ENCODE measurements around the gene METTL25B.

Gene METTL25B

DNA sequence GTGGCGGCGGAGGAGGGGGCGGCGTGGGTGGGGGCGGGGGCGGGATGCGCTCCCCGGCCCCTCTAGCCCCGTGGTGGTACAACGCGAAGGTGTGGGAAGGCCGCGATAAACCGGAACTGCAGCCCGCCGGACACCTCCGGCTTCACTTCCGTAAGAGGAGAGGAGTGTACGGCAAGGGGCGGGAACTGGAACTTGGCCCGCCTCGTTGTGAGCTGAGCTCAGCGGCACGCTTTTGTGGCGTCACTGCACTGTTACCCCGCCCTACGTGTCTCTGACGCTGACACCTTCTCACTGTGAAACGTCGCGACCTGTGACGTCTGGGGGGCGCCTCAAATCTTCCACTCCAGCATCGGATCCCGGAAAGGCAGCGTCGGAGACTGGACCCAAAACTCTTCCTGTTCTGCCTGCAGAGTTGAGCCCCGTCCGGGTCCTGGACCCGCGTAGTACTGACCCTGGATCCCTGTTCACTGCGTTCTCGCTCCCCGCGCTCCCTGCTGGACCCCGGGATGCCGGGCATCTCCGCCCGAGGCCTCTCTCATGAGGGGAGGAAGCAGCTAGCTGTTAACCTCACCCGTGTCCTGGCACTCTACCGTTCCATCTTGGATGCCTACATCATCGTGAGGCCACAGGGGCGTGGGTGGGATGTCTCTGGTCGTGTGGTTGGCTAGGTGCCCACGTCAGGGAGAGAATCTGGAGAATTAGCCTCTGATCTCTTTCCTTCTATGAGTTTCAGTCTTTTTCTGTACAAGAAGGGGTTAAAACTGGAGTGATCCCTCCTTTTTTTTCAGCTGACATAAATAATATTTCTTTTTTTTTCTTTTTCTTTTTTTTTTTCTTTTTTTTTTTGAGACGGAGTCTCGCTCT lies 562 bp downstream of the METTL25B start, which contains the start of gene ISG20L2:
TSS of gene ISG20L2 (minus strand) at position 168 of the 864 bp plus-strand sequence. CDS start 1,114 bp downstream, outside the sequence.
- DNase-seq: peak; percentile 98

DNA sequence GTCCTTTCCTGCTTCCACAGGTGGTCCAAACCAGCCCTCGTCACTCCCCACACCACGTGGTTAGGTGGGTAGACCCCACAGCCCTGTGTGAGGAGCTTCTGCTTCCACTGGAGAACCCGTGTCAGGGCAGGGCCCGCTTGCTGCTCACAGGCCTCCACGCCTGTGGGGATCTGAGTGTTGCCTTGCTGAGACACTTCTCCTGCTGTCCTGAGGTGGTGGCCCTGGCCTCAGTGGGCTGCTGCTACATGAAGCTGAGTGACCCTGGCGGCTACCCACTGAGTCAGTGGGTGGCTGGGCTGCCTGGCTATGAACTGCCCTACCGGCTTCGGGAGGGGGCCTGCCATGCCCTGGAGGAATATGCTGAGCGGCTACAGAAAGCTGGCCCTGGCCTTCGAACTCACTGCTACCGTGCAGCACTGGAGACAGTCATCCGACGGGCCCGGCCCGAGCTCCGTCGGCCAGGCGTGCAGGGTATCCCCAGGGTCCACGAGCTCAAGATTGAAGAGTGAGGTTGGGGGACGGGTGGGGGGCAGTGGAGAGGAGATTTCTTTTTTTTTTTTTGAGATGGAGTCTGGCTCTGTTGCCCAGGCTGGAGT lies 5.8 kb downstream of the METTL25B start:
- DNase-seq: no peak

DNA sequence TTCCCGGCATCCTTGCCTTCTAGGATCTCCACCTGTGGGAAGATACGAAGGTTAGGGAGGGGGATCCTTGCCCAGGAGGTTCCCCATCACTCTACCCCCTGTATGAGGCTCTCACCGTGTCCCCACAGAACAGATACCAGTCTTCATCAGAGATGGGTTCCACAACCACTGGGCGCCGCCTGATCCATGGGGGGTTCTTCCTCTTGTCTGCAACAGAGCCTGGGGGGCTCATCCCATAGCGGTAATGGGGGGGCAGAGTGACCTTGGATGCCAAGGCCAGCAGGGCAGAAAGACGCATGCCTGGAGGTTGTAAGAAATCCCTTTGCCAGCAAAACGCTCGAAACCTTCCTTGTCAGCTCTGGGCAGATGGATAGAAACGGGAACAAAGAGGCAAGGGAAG lies 10.1 kb downstream of the METTL25B start:
- DNase-seq: no peak

DNA sequence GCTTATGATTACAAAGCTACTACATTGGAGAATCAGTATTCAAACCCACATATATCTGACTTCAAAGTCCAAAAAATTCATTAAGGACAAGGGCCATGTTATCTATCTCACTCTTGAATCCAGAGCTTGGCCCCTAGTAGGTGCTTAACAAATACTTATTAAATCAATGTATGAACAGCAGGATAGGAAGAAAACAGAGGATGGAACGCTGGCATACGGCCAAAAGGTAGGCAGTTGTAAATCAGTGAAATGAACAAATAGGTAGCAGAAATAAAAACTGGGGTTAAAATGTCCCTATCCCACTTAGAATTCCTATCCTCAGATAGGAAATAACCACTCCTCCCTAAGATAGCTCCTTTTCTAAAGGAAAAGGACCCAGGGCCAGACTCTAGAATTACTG lies 10.6 kb downstream of the METTL25B start:
- no peak for DNase-seq

DNA sequence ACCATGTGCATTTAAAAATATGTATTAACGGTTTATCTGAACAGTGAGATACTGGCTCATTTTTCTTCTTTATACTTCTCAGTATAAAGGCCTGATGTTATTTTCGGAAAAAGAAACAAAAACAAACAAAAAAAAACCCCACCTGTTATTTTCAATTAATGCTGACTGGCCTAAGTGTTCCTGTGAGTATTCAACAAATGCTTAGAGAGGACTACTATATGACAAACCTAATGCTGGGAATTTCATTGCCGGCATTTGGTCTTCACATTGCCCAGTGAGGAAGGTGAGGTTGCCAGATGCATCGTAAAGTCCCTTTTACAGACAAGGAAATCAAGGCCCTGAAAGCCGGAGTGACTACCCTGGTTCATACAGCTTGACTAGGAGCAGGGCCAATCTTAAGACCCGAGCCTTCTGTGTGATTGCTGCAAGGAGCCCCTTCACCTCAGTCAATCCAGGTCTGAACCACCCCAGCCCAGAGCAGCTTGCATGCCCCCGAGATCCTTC lies 12.0 kb downstream of the METTL25B start:
- DNase-seq: peak; percentile 46

DNA sequence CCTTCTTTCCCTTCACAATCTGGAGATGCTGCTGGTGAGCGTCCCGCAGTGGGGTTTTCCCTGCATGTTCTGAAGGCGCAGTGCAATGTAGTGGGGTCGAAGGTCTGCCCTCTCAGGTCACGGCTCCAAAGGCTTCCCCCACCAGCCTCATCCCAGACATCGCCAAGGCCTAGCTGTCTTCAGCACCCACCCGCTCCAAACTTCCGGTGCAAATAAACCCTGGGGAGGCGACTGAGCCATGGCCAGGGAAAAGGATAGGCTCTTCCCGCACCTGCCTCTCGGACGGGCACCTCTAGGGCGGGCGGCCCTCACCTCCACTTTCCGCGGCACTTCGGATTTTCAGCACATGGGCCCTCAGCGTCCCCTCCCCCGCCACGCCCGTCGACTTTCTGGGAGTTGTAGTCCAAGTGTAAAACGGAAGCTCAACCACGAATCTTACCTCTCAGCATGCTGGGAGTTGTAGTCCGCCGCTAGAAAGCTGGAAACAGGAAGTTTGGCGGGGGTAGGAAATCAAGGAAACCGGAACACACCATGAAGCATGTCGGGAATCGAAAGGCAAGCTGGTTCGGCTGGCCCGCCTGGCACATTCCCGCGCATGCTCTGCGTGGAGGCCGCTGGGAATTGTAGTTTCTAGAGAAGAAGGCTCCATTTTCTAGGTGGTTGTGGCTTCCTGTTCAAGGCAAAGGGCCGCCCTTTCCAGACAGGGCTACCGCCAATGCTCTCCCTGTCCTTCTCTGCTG lies 12.6 kb downstream of the METTL25B start, which contains the start of gene MRPL24:
TSS of gene MRPL24 (minus strand) at position 348 of the 740 bp plus-strand sequence. CDS start 2,384 bp downstream, outside the sequence.
- DNase-seq: peak; percentile 97

DNA sequence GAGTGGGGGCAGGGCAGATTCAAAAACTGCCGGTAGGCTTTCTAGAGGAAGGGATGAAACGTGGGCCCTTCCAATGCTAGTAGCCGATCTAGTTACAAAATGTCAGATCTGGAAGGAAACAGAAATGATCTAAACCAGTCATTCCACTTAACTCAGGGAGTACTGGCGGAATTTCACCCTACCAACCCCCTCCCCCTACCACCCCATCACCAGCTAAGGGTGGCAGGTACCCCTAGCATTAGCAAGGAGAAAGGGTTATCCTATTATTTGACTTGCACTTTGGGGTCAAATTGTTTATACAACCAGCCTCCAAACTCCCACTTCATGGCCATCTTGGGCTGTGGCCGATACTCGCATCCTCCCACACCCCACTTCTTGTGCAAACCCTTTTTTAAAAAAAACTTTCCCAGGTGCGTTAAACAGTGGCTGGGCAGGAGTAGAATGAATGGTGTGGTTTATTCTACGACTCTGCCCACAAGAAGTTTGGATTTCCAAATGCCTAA lies 13.3 kb downstream of the METTL25B start:
- no peak for DNase-seq

DNA sequence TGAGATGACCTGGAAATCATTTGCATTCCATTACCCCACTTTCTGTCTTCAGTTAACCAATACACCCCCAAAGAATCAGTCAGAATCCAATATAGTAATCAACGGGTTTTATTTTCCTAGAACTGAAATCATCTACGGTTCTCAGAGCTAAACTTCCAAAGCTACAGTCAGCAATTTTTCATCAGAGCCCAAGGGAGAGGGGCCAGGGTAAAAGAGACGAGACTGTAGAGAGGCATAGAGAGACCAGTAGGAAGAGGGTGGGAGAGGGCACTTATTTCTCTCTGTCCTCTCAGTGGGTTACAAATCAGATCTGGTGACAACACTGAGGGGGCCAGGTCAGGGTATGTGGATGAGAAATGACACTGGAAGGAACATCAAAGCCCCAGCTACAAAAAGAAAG lies 13.7 kb downstream of the METTL25B start:
- no peak for DNase-seq

DNA sequence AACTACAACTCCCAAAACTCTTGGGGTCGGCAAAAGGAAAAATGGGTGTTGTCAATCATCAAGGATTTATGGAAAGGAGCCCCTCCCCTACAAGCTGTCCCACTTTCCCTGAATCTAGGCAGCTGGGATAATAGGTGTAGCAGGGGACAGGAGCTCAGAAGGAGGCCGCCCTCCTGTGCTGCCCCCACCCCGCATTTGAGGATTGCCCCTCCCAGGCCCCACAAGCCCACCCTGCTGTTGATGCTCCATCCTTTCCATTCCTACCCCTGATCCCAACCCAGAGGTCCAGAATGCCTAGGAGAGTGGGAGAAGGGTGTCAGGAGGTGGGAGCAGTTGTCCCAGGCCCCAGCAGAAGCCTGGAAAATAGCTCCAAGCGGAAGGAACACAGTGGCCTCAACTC lies 14.5 kb downstream of the METTL25B start:
- DNase-seq: no peak

DNA sequence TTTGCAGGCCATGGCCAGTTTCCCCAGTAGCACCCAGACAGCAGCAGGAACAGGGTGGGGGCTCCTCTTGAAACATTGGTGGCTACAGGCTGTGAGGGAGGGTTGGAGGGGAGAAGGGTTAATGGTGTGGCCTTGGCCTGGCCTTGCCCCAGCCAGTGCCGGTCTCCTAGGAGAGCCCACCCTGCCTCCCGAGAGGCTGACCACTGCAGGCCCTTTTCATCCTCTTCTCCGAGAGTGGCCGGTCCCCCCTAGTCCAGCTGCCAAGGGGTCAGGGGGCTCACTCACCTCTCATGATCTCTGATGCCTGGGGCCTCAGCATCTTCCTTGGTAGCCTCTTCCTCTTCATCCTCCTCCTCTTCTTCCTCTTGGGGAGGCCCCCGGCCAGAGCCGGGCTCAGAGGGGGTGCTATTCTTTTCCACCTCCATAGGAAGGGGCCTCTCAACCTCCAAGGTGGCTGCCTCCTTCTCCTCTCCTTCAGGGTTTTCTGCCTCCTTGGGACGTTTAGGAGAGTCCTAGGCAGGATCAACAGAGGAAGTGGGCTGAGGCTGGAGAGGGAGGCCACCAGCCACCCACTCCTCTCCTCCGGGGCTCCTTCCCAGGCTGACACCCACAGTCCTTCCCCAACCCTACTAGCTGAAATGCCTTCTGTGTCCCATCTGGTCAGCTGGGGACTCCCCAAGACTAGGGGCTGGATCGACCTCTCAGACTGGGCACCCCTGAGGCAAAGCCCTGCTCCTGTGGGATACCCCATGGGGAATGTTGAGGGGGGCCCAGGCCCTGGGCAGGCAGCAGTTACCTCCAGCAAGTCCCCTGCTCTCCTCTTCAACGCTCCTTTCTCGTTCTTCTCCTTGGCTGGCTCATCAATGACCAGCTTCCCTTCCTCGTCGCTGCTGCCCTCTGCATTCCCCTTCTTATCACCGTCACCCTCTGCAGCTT lies 15.4 kb downstream of the METTL25B start:
- no peak for DNase-seq

DNA sequence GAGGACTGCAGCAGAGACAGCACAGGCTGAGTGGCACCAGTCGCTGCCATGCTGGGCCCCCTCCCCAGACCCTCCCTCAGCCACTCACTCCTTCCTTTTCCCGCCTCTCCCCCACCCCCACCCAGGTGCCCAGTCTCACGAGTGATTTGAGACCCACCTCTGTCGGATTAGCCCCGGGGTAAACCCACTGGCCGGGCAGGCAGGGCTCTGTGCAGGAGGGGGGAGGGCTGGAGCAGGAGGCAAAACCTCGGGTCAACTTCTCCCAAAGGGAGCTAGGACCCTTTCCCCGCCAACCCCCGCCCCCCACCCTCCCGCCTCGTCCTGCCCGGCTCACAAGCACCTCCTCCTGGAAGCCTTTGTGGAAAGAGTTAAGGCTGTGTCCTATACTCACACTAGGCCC lies 16.1 kb downstream of the METTL25B start:
- no peak for DNase-seq

DNA sequence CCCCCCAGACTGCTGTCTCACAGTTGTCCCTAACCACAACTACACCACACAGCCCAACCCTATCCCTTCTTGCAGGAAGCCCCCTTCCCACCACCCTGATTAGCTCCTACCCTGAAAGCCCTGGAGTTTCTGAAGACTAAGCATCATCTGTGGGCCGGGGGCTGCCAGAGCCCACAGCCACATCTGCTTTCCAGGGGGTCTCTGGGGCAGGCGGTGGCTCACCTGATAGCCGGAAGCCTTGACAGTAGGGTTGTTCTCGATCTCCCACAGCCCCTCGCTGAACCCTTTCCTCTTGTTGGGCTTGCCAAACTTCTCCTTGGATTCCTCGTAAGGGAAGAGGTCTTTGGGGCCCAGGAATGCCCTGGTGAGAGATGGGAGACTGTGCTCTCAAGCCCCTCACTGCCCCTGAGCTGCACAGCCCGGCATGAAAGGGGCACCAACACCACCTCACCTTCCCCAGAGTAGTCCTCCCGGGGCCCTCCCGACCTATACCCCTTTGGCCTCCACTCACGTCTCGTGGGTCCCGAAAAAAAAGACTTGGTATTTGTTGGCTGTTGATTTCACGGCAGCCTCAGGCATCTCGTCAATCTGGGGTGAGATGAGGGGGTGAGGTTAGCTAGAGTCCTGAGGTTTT lies 16.6 kb downstream of the METTL25B start:
- no peak for DNase-seq

DNA sequence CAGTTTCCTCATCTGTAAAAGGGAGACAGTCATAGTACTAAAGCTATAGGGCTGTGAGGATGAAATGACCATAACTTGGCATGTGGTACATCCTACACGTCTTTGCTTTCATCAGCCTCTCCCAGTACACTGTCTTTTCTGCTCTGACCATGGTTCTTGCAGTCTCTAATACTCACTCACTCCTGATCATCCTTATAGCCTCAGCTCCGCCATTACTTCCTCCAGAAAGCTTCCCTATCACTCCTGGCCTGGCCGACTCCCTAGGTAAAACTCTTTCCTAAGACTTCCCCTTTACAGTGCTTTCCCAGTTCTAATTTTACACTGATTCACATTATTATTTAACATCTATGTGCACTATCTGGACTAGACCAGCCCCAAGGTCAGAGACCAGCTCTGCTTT lies 17.6 kb downstream of the METTL25B start:
- DNase-seq: no peak

DNA sequence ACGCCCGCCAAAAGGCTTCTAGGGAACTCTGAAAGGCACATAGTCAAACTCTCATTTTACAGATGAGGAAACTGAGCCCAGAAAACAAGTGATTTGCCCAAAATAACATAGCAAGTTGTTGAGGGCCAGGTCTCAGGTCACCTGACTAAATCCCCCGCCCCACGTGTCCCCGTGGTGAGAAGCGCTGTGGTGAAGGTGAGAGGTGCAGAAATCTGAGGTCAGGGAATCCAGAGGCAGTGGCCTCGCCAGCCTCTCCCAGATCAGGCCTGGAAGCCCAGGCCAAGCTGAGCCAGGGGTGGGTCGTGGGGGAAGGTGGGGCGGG lies 18.1 kb downstream of the METTL25B start:
- no peak for DNase-seq

DNA sequence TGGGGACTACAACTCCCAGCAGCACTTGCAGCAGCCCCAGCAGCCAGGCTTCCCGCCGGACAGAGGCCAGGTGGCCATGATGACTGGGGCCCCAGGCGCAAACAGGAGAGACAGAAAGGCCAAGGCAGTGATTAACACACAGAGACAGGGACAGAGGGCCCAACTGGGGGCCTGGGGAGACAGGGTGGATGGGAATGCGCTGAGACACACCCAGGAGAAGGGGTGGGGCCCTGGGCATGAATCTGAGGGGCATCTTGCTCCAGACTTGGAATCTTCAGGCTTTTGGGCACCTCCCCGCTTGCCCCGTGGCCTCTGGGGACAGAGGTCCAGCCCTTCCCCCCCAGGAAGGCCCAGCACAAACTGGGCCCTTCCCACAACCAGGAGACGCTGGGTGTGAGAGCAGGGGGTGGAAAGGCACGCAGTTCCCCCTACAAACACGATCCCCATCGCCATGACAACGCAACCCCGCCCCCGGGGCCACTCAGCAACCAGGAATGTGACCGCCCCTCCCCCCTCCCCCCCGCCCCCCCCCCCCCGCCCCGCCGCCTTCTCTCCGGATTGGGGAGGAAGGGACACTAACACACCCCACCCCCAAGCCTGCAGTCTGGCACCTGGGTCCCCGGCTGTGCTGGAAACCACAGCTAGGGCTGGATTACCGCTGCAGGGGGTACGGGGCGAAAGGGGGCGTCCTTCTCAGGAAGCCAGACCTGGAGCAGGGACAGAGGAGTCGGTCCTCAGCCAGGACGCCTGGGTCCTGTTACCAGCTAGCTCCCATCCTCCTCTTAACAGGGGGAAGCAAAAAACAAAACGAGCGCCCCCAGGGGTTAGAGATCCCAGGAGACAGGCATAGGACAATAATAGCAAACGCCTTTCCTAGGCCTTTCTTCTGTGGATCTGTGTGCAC lies 18.7 kb downstream of the METTL25B start:
- peak; percentile 69 for DNase-seq

DNA sequence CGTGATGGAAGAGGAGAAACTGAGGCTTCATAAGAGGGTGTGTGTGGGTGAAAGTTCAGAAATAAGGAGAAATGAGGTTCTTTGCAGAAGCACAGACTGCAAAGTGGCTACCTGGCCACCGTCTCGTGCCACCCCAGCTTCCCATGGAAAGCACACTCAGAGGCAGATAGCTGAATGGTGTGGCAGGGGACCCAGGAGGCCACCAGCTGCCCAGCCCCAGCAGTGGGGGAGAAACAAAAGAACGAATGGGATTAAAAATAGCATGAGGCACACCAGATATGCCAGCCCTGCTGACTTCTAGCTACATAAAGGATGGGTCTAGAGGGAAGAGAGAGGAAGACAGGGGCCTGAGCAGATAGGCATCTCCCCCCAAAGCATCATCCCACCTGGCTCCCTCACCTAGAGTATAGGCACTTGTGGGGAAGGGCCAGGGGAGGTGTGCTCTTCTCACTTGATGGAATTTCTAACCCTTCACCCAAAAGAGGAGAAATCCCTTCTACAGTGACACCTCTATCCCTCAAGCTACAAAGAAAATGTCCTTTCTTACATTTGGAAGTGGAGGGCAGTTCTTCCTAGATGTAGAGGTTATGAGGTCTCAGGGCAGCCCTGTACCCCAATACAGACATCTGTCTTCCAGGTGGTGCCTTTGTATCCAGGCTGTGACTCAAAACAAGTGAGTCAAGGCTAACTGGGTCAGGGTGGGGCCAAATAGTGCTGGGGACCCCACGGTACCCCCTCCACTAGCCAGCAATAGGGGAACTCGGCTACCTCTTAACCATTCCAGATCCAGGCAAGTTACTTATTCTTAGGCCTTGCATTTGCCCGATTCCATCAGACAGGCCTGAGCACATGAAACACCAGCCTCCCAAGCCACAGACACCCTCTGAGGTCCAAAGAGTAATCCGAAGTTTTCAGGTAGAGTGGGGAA lies 19.7 kb downstream of the METTL25B start:
- DNase-seq: no peak

DNA sequence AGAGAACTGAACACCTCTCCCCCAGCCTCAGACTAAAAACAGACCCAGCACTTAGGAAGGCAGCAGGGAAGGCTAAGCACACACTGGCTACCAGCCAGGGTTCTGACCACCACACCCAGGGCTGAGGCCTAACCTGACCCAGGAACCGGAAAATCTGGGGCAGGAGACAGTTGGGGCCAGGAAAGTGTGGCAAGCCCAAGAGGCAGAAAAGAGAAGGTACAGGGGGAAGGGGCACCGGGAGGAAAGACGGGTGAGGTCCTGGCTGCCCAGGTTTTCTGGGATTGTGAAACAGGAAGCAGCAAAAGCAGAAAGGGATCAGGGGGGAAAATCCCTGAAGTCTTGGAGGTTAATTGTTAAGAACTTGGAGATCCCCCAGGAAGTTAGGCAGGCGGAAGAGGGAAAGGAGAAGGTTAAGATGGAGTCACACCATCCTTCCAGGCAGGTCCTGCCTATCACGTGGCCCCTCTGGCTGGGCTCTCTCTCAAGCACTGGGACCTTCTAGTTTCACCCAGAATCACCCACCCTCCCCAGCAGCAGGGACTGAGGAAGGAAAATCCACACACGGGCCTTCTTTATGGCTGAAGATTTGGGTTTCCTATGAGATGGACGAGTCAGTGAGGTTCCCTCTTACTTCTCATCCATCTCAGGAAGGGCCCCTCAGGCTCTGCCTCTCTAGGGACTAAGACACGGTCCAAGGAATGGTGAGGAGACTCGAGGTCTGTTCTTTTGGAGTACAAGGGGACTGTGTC lies 20.6 kb downstream of the METTL25B start:
- no peak for DNase-seq

DNA sequence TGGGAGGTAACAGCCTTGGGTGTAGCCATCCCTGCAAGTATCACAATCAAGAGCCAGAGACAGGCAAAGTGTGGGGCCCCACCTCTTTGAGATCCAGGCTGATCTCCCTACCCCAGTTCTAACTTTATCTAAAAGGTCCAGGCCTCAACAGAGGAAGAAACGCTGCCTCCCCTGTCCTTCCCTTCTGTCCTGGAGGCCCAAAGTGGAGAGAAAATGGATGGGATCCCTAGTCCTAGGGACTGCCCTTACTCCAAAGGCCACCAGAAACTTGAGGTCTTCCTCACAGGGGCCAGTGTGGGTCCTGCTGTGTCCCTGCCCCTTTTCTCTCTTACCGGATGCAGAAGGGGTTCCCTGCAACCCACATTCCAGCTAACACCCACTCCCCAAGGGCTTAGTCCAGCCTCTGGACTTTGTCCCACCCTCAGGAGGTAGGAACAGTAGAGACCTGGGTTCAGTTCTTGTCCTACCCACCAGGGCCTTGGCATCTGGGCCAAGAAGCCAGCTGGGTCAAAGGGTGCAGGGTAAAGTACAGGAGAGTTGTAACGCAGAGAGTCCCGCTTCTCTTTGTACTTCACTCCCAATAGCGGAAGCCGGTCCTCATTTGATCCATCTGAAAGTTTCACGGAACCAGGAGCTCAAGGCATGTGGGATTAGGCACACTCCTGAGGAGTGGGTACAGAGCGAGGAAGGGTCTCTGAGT lies 21.3 kb downstream of the METTL25B start:
- DNase-seq: no peak

Measured in activated CD4-positive, alpha-beta T cell treated with anti-CD3 and anti-CD28 coated beads for 48 hours (primary cell).